ENCODE measurements around the gene WDR31. TPM values are rescaled to one million over a fixed set of nuclear protein-coding genes. Genes with fewer than 3 reads are reported as not detected.

Gene WDR31
- polyA plus RNA-seq, 3 donors: 0.05 to 0.11 TPM; not detected in 1

DNA sequence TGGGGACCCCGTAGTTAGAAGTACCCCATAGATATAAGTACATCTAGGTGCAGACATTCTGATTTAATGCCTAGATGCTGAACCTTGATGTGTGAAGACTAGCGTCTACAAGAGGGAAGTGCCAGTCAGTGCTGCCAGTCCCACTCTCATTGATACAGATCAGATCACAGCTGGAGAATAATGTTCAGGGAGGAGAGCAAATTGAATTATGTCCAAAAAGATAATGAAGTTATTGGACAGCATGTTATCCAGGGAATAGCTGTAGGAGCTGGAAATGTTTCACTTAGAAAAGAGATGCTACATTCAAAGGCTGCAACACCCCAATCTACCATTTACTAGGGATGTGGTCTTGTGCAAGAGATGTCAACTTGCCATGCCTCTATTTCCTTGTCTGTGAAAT, 21.0 kb downstream of the WDR31 start:
- peaks cover 0 to 2% (median 0%) of the 10 kb centered on the region in 7 donors for H3K9me3 Mint-ChIP-seq
- H3K79me2 ChIP-seq (ENCODE audit: insufficient read depth, low read length): no peaks in the 10 kb centered on the region
- WGBS (ENCODE audit: insufficient coverage): no CpG with 5 or more reads among the region's 2 CpGs
- no peaks in the 10 kb centered on the region for H3K9me3 ChIP-seq (replicated peaks in 1 of 2; ENCODE audit: control insufficient read depth in 1 of 2, insufficient read depth in 1 of 2, low read length in 2 of 2)
- DNase-seq: no peak
- no peaks in the 10 kb centered on the region for H3K36me3 ChIP-seq (replicated peaks in 1 of 2; ENCODE audit: control insufficient read depth in 1 of 2, insufficient read depth in 2 of 2, low read length in 2 of 2)
- H3K36me3 Mint-ChIP-seq: no peaks in the 10 kb centered on the region
- H4K20me1 ChIP-seq (ENCODE audit: insufficient read depth, low read length): no peaks in the 10 kb centered on the region
- no peaks in the 10 kb centered on the region for H3K27me3 ChIP-seq (ENCODE audit: control insufficient read depth in 2 of 2, insufficient read depth in 2 of 2, low read length in 2 of 2)
- H3K27ac Mint-ChIP-seq: no peak overlapping the region
- H3K4me2 ChIP-seq (replicated peaks; ENCODE audit: extremely low read depth, low read length, poor library complexity, severe bottlenecking): no peak overlapping the region
- H3K27me3 Mint-ChIP-seq (ENCODE audit: low read depth in 3 of 3): peaks cover 0 to 1% (median 0%) of the 10 kb centered on the region in 3 donors
- H3K4me1 ChIP-seq (ENCODE audit: control insufficient read depth in 1 of 2, insufficient read depth in 2 of 2, low read length in 2 of 2): no peaks in the 10 kb centered on the region
- H2AFZ ChIP-seq (ENCODE audit: insufficient read depth, low read depth, low read length, poor library complexity, severe bottlenecking): no peak overlapping the region
- no peak overlapping the region for H3K9ac ChIP-seq (ENCODE audit: insufficient read depth, low read length, poor library complexity, severe bottlenecking)
- no peak overlapping the region for H3K4me3 ChIP-seq (replicated peaks in 1 of 3; ENCODE audit: low read depth in 2 of 3, low read length in 3 of 3)
- intact Hi-C loops (cut with micrococcal nuclease): no loop called here
- H3K4me1 Mint-ChIP-seq: no peaks in the 10 kb centered on the region
- TF ChIP-seq, protein P1, sequence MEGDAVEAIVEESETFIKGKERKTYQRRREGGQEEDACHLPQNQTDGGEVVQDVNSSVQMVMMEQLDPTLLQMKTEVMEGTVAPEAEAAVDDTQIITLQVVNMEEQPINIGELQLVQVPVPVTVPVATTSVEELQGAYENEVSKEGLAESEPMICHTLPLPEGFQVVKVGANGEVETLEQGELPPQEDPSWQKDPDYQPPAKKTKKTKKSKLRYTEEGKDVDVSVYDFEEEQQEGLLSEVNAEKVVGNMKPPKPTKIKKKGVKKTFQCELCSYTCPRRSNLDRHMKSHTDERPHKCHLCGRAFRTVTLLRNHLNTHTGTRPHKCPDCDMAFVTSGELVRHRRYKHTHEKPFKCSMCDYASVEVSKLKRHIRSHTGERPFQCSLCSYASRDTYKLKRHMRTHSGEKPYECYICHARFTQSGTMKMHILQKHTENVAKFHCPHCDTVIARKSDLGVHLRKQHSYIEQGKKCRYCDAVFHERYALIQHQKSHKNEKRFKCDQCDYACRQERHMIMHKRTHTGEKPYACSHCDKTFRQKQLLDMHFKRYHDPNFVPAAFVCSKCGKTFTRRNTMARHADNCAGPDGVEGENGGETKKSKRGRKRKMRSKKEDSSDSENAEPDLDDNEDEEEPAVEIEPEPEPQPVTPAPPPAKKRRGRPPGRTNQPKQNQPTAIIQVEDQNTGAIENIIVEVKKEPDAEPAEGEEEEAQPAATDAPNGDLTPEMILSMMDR (IDR thresholded peaks at IDR 0.05): no peak
- no peak overlapping the region for H3K27ac ChIP-seq (ENCODE audit: low read depth in 1 of 2, low read length in 2 of 2)
- no peak overlapping the region for H3K4me3 Mint-ChIP-seq

- intact Hi-C loops (cut with micrococcal nuclease): no loop called here
- Mint-ChIP-seq H3K4me3 (no peak overlapping the region), H3K4me1 (no peaks in the 10 kb centered on the region), H3K27ac (peak overlapping the region in 1 of 7 donors; percentile 17), H3K36me3 (no peaks in the 10 kb centered on the region), H3K27me3 (ENCODE audit: low read depth in 3 of 3) (no peaks in the 10 kb centered on the region), H3K9me3 (peaks cover 0 to 2% (median 0%) of the 10 kb centered on the region in 7 donors)
- Histone ChIP-seq H3K36me3 (replicated peaks in 1 of 2; ENCODE audit: control insufficient read depth in 1 of 2, insufficient read depth in 2 of 2, low read length in 2 of 2) (no peaks in the 10 kb centered on the region), H4K20me1 (ENCODE audit: insufficient read depth, low read length) (no peaks in the 10 kb centered on the region), H3K27me3 (ENCODE audit: control insufficient read depth in 2 of 2, insufficient read depth in 2 of 2, low read length in 2 of 2) (no peaks in the 10 kb centered on the region), H3K9ac (ENCODE audit: insufficient read depth, low read length, poor library complexity, severe bottlenecking) (no peak overlapping the region), H2AFZ (ENCODE audit: insufficient read depth, low read depth, low read length, poor library complexity, severe bottlenecking) (no peak overlapping the region), H3K4me1 (ENCODE audit: control insufficient read depth in 1 of 2, insufficient read depth in 2 of 2, low read length in 2 of 2) (no peaks in the 10 kb centered on the region), H3K9me3 (replicated peaks in 1 of 2; ENCODE audit: control insufficient read depth in 1 of 2, insufficient read depth in 1 of 2, low read length in 2 of 2) (no peaks in the 10 kb centered on the region), H3K4me3 (replicated peaks in 1 of 3; ENCODE audit: low read depth in 2 of 3, low read length in 3 of 3) (no peak overlapping the region), H3K27ac (ENCODE audit: low read depth in 1 of 2, low read length in 2 of 2) (no peak overlapping the region), H3K4me2 (replicated peaks; ENCODE audit: extremely low read depth, low read length, poor library complexity, severe bottlenecking) (no peak overlapping the region), H3K79me2 (ENCODE audit: insufficient read depth, low read length) (no peaks in the 10 kb centered on the region)
- TF ChIP-seq, protein P1 (IDR thresholded peaks at IDR 0.05): no peak
- WGBS (ENCODE audit: insufficient coverage): 100% methylated on average over 1 of the region's 2 CpGs
- DNase-seq: no peak
Observed at GRCh38 chr9:113317777-113318176, 22.3 kb downstream of the WDR31 start.

Measured in CD14-positive monocyte (primary cell).